GM12878 (cell line): ENCODE data around the gene ANKRD28. TPM values are rescaled to one million over a fixed set of nuclear protein-coding genes. Genes with fewer than 3 reads are reported as not detected.

Experiments used
- ATAC-seq: fragments of 200-7000 bp; cut with Tn5 transposase; 3 replicates; pipeline ENCODE4 v1.9.1; 2020; ENCODE audit warnings: mild to moderate bottlenecking, moderate library complexity
- BruUV-seq: library from RNA; stranded (reverse); fragments of 400-500 nt; replicated peaks from 2 replicates; lab custom pipeline; 2021; lab: Mats Ljungman, UMichigan
- CTCF ChIA-PET: fragments of 300-600 bp; sonication (Branson Sonifier 250); formaldehyde crosslinking; extraction: SDS; loops from one replicate; lab custom pipeline; 2021; ENCODE audit warnings: inconsistent platforms; lab: Yijun Ruan, JAX
- POLR2A ChIA-PET: fragments of 350-600 bp; formaldehyde crosslinking; extraction: SDS; loops from one replicate; lab custom pipeline; 2021; ENCODE audit warnings: inconsistent platforms; lab: Charles Lee
- RAD21 ChIA-PET: fragments of 300-600 bp; sonication (Branson Sonifier 250); formaldehyde crosslinking; loops from one replicate; lab custom pipeline; 2023; ENCODE audit warnings: antibody characterized with exemption; ENCODE audit not compliant: unreplicated experiment; lab: Charles Lee
- SMC1A ChIA-PET: fragments of 300-600 bp; sonication (Branson Sonifier 250); formaldehyde crosslinking; loops from one replicate; lab custom pipeline; 2023; ENCODE audit not compliant: unreplicated experiment, uncharacterized antibody; lab: Charles Lee
- DNase-seq: peaks from one replicate; pipeline ENCODE4 v3.0.0-alpha.2; 2011; ENCODE audit warnings: low read depth, low spot score
- FAIRE-seq: peaks from 3 replicates; lab custom pipeline; 2011; peaks lifted over from hg19 to GRCh38; lab: Jason Lieb, UNC
- H2AFZ ChIP-seq: 2 replicates; pipeline ENCODE4 v1.6.0; 2011; ENCODE audit warnings: low read depth, low read length, control low read depth; ENCODE audit not compliant: control insufficient read depth
- H3K27ac ChIP-seq: 2 replicates; pipeline ENCODE4 v1.5.1; 2011; ENCODE audit warnings: control low read depth; ENCODE audit not compliant: control insufficient read depth, insufficient read depth
- H3K27me3 ChIP-seq, 2 experiments: replicated peaks in 1 of 2; 2 replicates each; pipeline versions ENCODE4 v1.6.0 to v1.6.1; 2011; ENCODE audit warnings: low read length in 1 of 2; ENCODE audit not compliant: control insufficient read depth in 2 of 2, insufficient read depth in 2 of 2
- H3K36me3 ChIP-seq, 2 experiments: 2 replicates each; pipeline ENCODE4 v1.5.1; 2011; ENCODE audit warnings: low read length in 1 of 2; ENCODE audit not compliant: control insufficient read depth in 2 of 2, insufficient read depth in 2 of 2
- H3K4me1 ChIP-seq: 2 replicates; pipeline ENCODE4 v1.6.1; 2011; ENCODE audit warnings: mild to moderate bottlenecking, low read length, moderate library complexity, mixed read lengths; ENCODE audit not compliant: control insufficient read depth, insufficient read depth
- H3K4me2 ChIP-seq: 2 replicates; pipeline ENCODE4 v1.6.0; 2011; ENCODE audit warnings: control low read depth; ENCODE audit not compliant: control insufficient read depth, insufficient read depth
- H3K4me3 ChIP-seq: fragments of 200-600 bp; sonication (generic); 2 replicates; pipeline ENCODE4 v1.5.1; 2016
- H3K79me2 ChIP-seq: 2 replicates; pipeline ENCODE4 v1.6.0; 2011; ENCODE audit warnings: low read length; ENCODE audit not compliant: control insufficient read depth, insufficient read depth
- H3K9ac ChIP-seq: 2 replicates; pipeline ENCODE4 v1.8.0; 2011; ENCODE audit warnings: low read length, control low read depth, mixed read lengths; ENCODE audit not compliant: control insufficient read depth, insufficient read depth
- H3K9me3 ChIP-seq: replicated peaks from 3 replicates; pipeline ENCODE4 v1.5.1; 2011; ENCODE audit warnings: mild to moderate bottlenecking, low read length; ENCODE audit not compliant: control insufficient read depth, insufficient read depth
- H4K20me1 ChIP-seq: 2 replicates; pipeline ENCODE4 v1.6.0; 2011; ENCODE audit not compliant: control insufficient read depth, insufficient read depth
- CBX3 ChIP-seq: fragments of 200-600 bp; sonication (generic); IDR thresholded peaks from 2 replicates; pipeline ENCODE4 v1.6.1; 2016; ENCODE audit warnings: low read depth, borderline replicate concordance
- CEBPB ChIP-seq, 2 experiments: fragments of 150-350 bp in 1 of 2; IDR thresholded peaks; 2 replicates each; pipeline ENCODE4 v1.6.1; 2012 to 2014; ENCODE audit warnings: low read depth in 2 of 2, low read length in 2 of 2, borderline replicate concordance in 1 of 2, inconsistent platforms in 1 of 2
- EZH2 ChIP-seq: IDR thresholded peaks from 2 replicates; pipeline ENCODE4 v1.6.1; 2012; ENCODE audit warnings: low read depth, mild to moderate bottlenecking, control low read depth, inconsistent platforms, low read length, borderline replicate concordance; ENCODE audit not compliant: control insufficient read depth
- SMAD5 ChIP-seq: IDR thresholded peaks from 2 replicates; pipeline ENCODE4 v1.6.1; 2016; ENCODE audit warnings: antibody characterized with exemption, low read depth
- SP1 ChIP-seq: IDR thresholded peaks from one replicate; pipeline ENCODE4 v1.6.1; 2011; ENCODE audit warnings: low read depth, low read length
- SREBF2 ChIP-seq: IDR thresholded peaks from 2 replicates; pipeline ENCODE4 v1.6.1; 2012; ENCODE audit warnings: mild to moderate bottlenecking, low read length
- WGBS: methylation state at CpG from one replicate; pipeline ENCODE4 v1.1.6; 2016; ENCODE audit warnings: low lambda C conversion rate; ENCODE audit not compliant: insufficient replicate concordance, insufficient coverage; ENCODE audit errors: missing lambda C conversion rate; 5-methylcytosine and 5-hydroxymethylcytosine counted together
- in situ Hi-C: fragments of 300-500 bp; cut with MboI; formaldehyde crosslinking; loops from 9 replicates; pipeline ENCODE4 v1.14.3; 2018; ENCODE audit warnings: mixed read lengths
- intact Hi-C: fragments of 100-400 bp; cut with micrococcal nuclease; formaldehyde crosslinking; loops from one replicate; pipeline ENCODE4 v1.14.2; 2022; ENCODE audit not compliant: unreplicated experiment
- polyA plus RNA-seq, 11 experiments: library from polyadenylated mRNA; depleted of rRNA in 4 of 11; unstranded in 6 of 11; stranded (reverse) in 5 of 11; fragments of >200 nt; fragmentation: Nextera tagmentation in 4 of 11; fragmentation: Illumina TruSeq in 1 of 11; extraction: Ambion mirVana in 4 of 11; extraction: Trizol in 1 of 11; gene quantifications; 1 replicate in 1 of 11; 2 replicates in 10 of 11; pipeline versions ENCODE4 v1.2.1 to v1.2.3, GENCODE V29; 2011 to 2016; ENCODE audit warnings: inconsistent platforms in 2 of 11, missing spikeins in 2 of 11, low read depth in 1 of 11
- total RNA-seq, 4 experiments: library from RNA; depleted of rRNA in 3 of 4; stranded (reverse); fragments of >200 nt in 3 of 4; fragmentation: Illumina TruSeq in 1 of 4; extraction: Trizol in 1 of 4; gene quantifications; 2 replicates each; pipeline versions ENCODE4 v1.2.1 to v1.2.3, GENCODE V29; 2013 to 2021
- TF ChIP-seq, protein P1 (sequence below): IDR thresholded peaks from 2 replicates; pipeline ENCODE4 v1.6.1; 2011; ENCODE audit warnings: low read depth, mild to moderate bottlenecking, low read length, moderate library complexity, borderline replicate concordance; ENCODE audit errors: extremely low read depth
- TF ChIP-seq, protein P2 (sequence below): fragments of 450-650 bp; IDR thresholded peaks from 2 replicates; pipeline ENCODE4 v1.6.1; 2018; ENCODE audit warnings: mild to moderate bottlenecking, low read depth, moderate library complexity; ENCODE audit not compliant: partially characterized antibody
- TF ChIP-seq, protein P3 (sequence below): fragments of 450-650 bp; IDR thresholded peaks from 2 replicates; pipeline ENCODE4 v1.6.1; 2017; ENCODE audit warnings: low read depth, mild to moderate bottlenecking, moderate library complexity

The ANKRD28 gene
- total and polyA plus RNA-seq, 10 of the 15 experiments (the other 5 are each of a cell fraction or from before 2014, with no cell fraction given): 11.2 to 105 (median 38.3) TPM

DNA sequence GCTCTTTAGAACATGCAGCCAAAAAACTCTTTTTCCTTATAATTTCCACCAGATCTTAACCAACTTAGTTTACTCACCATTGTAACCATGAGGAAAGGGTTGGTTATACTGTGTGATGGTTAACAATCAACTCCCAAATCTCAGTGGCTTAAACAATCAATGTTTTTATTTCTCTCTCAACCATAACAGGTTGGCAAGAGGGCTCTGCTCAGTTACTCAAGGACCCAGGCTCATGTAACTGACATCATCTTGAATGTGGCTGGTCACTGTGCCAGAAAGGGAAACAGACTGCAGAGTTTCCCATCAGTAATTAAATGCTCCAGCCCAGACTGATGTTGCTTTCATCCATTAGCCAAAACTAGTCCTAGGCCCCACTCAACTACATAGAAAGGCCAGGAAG is 69.0 kb downstream of the ANKRD28 start:
- in situ Hi-C loops (no loop called here), intact Hi-C loops (no loop called here)
- Histone ChIP-seq H3K36me3 (peaks cover 8 to 32% of the 10 kb centered on the region in 2 experiments), H3K9ac (no peak overlapping the region), H3K9me3 (no peaks in the 10 kb centered on the region; the same call in 1 of the 3 replicates), H2AFZ (no peak overlapping the region), H3K79me2 (no peaks in the 10 kb centered on the region), H3K4me1 (peaks cover 16% of the 10 kb centered on the region), H3K27me3 (no peaks in the 10 kb centered on the region), H4K20me1 (no peaks in the 10 kb centered on the region), H3K4me2 (no peak overlapping the region), H3K27ac (no peak overlapping the region), H3K4me3 (no peak overlapping the region)
- CTCF ChIA-PET: no interaction called here
- no peak for TF ChIP-seq SP1
- TF ChIP-seq, protein P1, sequence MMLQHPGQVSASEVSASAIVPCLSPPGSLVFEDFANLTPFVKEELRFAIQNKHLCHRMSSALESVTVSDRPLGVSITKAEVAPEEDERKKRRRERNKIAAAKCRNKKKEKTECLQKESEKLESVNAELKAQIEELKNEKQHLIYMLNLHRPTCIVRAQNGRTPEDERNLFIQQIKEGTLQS: no peak
- no peak for TF ChIP-seq SREBF2
- ATAC-seq (no peak), DNase-seq (no peak), FAIRE-seq (no peak)
- SMC1A ChIA-PET: interaction anchor here (0.6 to 3.3 kb wide), 3 partner anchors 20 to 48 kb away, joined by 3 to 13 read pairs (median 3); no protein-coding TSS in a partner anchor
- RAD21 ChIA-PET: no interaction called here
- POLR2A ChIA-PET: no interaction called here
- BruUV-seq: no TSS peak

DNA sequence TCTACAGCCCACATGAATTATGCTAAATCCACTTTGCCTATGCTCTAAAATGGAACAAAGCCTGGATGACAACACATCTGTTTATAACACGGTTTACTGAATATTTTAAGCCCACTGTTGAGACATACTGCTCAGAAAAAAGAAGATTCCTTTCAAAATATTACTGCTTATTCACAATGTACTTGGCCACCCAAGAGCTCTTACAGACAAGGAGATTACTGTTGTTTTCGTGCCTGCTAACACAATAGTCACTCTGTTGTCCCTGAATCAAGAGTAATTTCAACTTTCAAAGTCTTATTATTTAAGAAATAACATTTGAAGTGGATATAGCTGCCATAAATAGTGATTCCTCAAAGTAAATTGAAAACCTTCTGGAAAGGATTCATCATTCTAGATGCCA is 70.9 kb downstream of the ANKRD28 start:
- Histone ChIP-seq H3K9me3 (no peaks in the 10 kb centered on the region; the same call in 2 of the 3 replicates), H3K27ac (no peak overlapping the region; the same call in 1 of the 2 replicates), H3K4me3 (no peak overlapping the region), H3K4me2 (no peak overlapping the region), H3K4me1 (peaks cover 18% of the 10 kb centered on the region), H3K9ac (no peak overlapping the region), H4K20me1 (no peaks in the 10 kb centered on the region), H3K27me3 (no peaks in the 10 kb centered on the region), H3K36me3 (peaks cover 6 to 23% of the 10 kb centered on the region in 2 experiments), H2AFZ (no peak overlapping the region), H3K79me2 (no peaks in the 10 kb centered on the region)
- WGBS: 92% methylated on average over 2 of the region's 2 CpGs
- FAIRE-seq (no peak), ATAC-seq (no peak), DNase-seq (no peak)
- POLR2A ChIA-PET: interaction anchor here (0.9 to 1.2 kb wide), 2 partner anchors 49 to 70 kb away, joined by 3 read pairs; no protein-coding TSS in a partner anchor
- SMC1A ChIA-PET: interaction anchor here (1.0 to 3.3 kb wide), 18 partner anchors 10 to 525 kb away, joined by 3 to 21 read pairs (median 6); partner anchors contain the start of gene ANKRD28
- RAD21 ChIA-PET: interaction anchor here (0.8 to 2.5 kb wide), 12 partner anchors 9 to 97 kb away, joined by 3 to 21 read pairs (median 5); no protein-coding TSS in a partner anchor
- CTCF ChIA-PET: interaction anchor here (0.6 to 3.1 kb wide), 8 partner anchors 13 to 1003 kb away, joined by 3 to 14 read pairs (median 6); no protein-coding TSS in a partner anchor
- intact Hi-C loops: no loop called here
- in situ Hi-C loops: no loop called here
- no TSS peak for BruUV-seq
- TF ChIP-seq CEBPB (IDR thresholded peaks at IDR 0.05; ENCODE audit: borderline replicate concordance in 1 of 2, low read depth in 2 of 2, low read length in 2 of 2) (no peak), EZH2 (no peak), CBX3 (no peak), SMAD5 (no peak)
- TF ChIP-seq, protein P2, sequence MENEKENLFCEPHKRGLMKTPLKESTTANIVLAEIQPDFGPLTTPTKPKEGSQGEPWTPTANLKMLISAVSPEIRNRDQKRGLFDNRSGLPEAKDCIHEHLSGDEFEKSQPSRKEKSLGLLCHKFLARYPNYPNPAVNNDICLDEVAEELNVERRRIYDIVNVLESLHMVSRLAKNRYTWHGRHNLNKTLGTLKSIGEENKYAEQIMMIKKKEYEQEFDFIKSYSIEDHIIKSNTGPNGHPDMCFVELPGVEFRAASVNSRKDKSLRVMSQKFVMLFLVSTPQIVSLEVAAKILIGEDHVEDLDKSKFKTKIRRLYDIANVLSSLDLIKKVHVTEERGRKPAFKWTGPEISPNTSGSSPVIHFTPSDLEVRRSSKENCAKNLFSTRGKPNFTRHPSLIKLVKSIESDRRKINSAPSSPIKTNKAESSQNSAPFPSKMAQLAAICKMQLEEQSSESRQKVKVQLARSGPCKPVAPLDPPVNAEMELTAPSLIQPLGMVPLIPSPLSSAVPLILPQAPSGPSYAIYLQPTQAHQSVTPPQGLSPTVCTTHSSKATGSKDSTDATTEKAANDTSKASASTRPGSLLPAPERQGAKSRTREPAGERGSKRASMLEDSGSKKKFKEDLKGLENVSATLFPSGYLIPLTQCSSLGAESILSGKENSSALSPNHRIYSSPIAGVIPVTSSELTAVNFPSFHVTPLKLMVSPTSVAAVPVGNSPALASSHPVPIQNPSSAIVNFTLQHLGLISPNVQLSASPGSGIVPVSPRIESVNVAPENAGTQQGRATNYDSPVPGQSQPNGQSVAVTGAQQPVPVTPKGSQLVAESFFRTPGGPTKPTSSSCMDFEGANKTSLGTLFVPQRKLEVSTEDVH: no peak
- TF ChIP-seq, protein P3, sequence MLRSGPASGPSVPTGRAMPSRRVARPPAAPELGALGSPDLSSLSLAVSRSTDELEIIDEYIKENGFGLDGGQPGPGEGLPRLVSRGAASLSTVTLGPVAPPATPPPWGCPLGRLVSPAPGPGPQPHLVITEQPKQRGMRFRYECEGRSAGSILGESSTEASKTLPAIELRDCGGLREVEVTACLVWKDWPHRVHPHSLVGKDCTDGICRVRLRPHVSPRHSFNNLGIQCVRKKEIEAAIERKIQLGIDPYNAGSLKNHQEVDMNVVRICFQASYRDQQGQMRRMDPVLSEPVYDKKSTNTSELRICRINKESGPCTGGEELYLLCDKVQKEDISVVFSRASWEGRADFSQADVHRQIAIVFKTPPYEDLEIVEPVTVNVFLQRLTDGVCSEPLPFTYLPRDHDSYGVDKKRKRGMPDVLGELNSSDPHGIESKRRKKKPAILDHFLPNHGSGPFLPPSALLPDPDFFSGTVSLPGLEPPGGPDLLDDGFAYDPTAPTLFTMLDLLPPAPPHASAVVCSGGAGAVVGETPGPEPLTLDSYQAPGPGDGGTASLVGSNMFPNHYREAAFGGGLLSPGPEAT: no peak
